Hepatocyte (in vitro differentiated cells): ENCODE data around the gene NEDD4L. TPM values are rescaled to one million over a fixed set of nuclear protein-coding genes. Genes with fewer than 3 reads are reported as not detected.

Experiments used
- DNase-seq: peaks from one replicate; pipeline ENCODE4 v3.0.0-alpha.2; 2016; ENCODE audit warnings: low spot score
- H2AFZ ChIP-seq: fragments of 200-600 bp; sonication (generic); 2 replicates; pipeline ENCODE4 v1.6.0; 2016; ENCODE audit warnings: antibody characterized with exemption, mild to moderate bottlenecking
- H3K27ac ChIP-seq: fragments of 200-600 bp; sonication (generic); 2 replicates; pipeline ENCODE4 v1.5.1; 2016; ENCODE audit warnings: mild to moderate bottlenecking
- H3K27me3 ChIP-seq: fragments of 200-600 bp; sonication (generic); 2 replicates; pipeline ENCODE4 v1.6.1; 2016
- H3K36me3 ChIP-seq: fragments of 200-600 bp; sonication (generic); replicated peaks from 2 replicates; pipeline ENCODE4 v1.5.1; 2016; ENCODE audit warnings: low read depth; ENCODE audit not compliant: insufficient read depth
- H3K4me1 ChIP-seq: fragments of 200-600 bp; sonication (generic); 2 replicates; pipeline ENCODE4 v1.5.1; 2016; ENCODE audit warnings: mild to moderate bottlenecking, moderate library complexity; ENCODE audit not compliant: insufficient read depth
- H3K4me2 ChIP-seq: fragments of 200-600 bp; sonication (generic); 2 replicates; pipeline ENCODE4 v1.6.0; 2016
- H3K4me3 ChIP-seq: fragments of 200-600 bp; sonication (generic); 2 replicates; pipeline ENCODE4 v1.5.1; 2016; ENCODE audit warnings: mild to moderate bottlenecking
- H3K79me2 ChIP-seq: fragments of 200-600 bp; sonication (generic); 2 replicates; pipeline ENCODE4 v1.6.0; 2017; ENCODE audit warnings: mild to moderate bottlenecking
- H3K9me2 ChIP-seq: fragments of 200-600 bp; sonication (generic); replicated peaks from 2 replicates; pipeline ENCODE4 v1.6.0; 2017; ENCODE audit warnings: mild to moderate bottlenecking; ENCODE audit not compliant: insufficient read depth
- H3K9me3 ChIP-seq: fragments of 200-600 bp; sonication (generic); 2 replicates; pipeline ENCODE4 v1.5.1; 2016; ENCODE audit warnings: low read depth, mild to moderate bottlenecking
- H4K20me1 ChIP-seq: fragments of 200-600 bp; sonication (generic); 2 replicates; pipeline ENCODE4 v1.6.0; 2016; ENCODE audit warnings: mild to moderate bottlenecking; ENCODE audit not compliant: insufficient read depth, poor library complexity, severe bottlenecking
- EZH2 ChIP-seq: fragments of 200-600 bp; sonication (generic); IDR thresholded peaks from 2 replicates; pipeline ENCODE4 v1.6.1; 2016; ENCODE audit warnings: antibody characterized with exemption, mild to moderate bottlenecking, borderline replicate concordance
- EZH2phosphoT487 ChIP-seq: fragments of 200-600 bp; sonication (generic); IDR thresholded peaks from one replicate; pipeline ENCODE4 v1.6.1; 2018; ENCODE audit warnings: antibody characterized with exemption, mild to moderate bottlenecking, low read depth, moderate library complexity; ENCODE audit not compliant: unreplicated experiment, severe bottlenecking
- WGBS: methylation state at CpG from one replicate; pipeline ENCODE4 v1.1.6; 2016; ENCODE audit warnings: low lambda C conversion rate; ENCODE audit errors: missing lambda C conversion rate; 5-methylcytosine and 5-hydroxymethylcytosine counted together
- polyA plus RNA-seq: library from polyadenylated mRNA; unstranded; fragments of >200 nt; fragmentation: Nextera tagmentation; extraction: Ambion mirVana; gene quantifications from 2 replicates; pipeline ENCODE4 v1.2.1, GENCODE V29; 2016
- total RNA-seq: library from RNA; depleted of rRNA; stranded (reverse); fragments of >200 nt; gene quantifications from 2 replicates; pipeline ENCODE4 v1.2.3, GENCODE V29; 2014
- TF ChIP-seq, protein P1 (sequence below): fragments of 200-600 bp; sonication (generic); IDR thresholded peaks from 2 replicates; pipeline ENCODE4 v1.5.1; 2016; ENCODE audit warnings: antibody characterized with exemption, mild to moderate bottlenecking; ENCODE audit not compliant: poor library complexity

The NEDD4L gene
- total and polyA plus RNA-seq, 2 experiments from 2014 or later, result 104 to 140 TPM

DNA sequence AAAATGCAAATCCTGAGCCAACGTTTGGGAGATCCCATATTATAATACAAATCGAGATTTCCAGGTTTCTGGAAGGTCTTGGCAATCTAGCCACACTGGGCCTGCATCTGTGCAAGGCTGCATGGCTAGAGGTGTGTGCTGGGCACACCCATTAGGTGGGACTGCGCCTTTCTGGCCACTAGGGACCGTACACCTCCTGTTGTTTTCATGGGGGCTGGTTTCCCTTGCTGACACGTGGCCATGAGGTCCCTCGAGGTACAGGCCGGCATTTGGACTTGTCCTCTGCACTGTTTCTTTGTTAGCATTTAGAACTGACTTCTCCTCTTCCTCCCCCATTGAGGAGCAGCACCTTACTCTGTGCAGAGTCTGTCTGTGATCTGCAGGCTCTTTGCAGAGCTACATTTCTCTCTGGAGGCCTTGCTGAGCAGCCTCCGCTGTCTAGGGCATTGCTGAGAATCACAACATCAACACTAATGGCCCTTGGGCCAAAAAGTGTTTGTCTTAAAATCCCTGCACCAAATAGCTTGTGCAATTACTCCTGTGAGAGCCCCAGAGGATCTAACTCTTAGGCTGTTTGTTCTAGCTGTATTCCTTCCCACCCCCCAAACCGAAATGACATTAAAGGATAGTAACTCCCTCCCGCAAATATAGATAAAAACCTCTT is 131.2 kb downstream of the NEDD4L start:
- H3K27ac ChIP-seq, result peak overlapping the region; percentile 13
- H3K27me3 ChIP-seq, result no peaks in the 10 kb centered on the region
- H3K79me2 ChIP-seq, result peaks cover 70% of the 10 kb centered on the region
- no peak overlapping the region for H3K4me3 ChIP-seq
- H3K9me2 ChIP-seq, result no peaks in the 10 kb centered on the region
- H3K9me3 ChIP-seq, result no peaks in the 10 kb centered on the region
- 68% methylated on average over 10 of the region's 10 CpGs for WGBS
- no peak for DNase-seq
- TF ChIP-seq EZH2, result no peak
- TF ChIP-seq, protein P1, sequence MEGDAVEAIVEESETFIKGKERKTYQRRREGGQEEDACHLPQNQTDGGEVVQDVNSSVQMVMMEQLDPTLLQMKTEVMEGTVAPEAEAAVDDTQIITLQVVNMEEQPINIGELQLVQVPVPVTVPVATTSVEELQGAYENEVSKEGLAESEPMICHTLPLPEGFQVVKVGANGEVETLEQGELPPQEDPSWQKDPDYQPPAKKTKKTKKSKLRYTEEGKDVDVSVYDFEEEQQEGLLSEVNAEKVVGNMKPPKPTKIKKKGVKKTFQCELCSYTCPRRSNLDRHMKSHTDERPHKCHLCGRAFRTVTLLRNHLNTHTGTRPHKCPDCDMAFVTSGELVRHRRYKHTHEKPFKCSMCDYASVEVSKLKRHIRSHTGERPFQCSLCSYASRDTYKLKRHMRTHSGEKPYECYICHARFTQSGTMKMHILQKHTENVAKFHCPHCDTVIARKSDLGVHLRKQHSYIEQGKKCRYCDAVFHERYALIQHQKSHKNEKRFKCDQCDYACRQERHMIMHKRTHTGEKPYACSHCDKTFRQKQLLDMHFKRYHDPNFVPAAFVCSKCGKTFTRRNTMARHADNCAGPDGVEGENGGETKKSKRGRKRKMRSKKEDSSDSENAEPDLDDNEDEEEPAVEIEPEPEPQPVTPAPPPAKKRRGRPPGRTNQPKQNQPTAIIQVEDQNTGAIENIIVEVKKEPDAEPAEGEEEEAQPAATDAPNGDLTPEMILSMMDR, result no peak
- no peak for TF ChIP-seq EZH2phosphoT487
- H3K36me3 ChIP-seq, result no peaks in the 10 kb centered on the region
- H4K20me1 ChIP-seq, result no peaks in the 10 kb centered on the region
- H3K4me2 ChIP-seq, result no peak overlapping the region
- peaks cover 38% of the 10 kb centered on the region for H3K4me1 ChIP-seq
- H2AFZ ChIP-seq, result no peak overlapping the region

DNA sequence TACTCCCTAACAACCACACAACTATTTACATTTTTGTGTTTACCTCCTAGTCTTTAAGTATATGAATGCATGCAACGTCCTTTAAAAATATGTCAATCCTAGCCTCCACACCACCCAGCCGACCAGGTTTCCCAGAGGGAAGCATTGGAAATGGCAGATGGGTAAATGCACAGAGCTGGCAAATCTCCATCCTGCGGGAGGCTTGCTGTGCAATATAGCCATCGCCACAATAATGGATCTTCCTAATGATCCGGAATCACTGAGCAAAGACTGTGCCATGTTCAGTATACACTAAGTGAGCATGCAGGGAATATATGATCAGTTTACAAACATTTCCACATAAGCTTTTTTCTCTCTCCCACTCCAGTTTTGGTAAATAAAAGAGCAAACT is 131.8 kb downstream of the NEDD4L start:
- no peak overlapping the region for H2AFZ ChIP-seq
- 68% methylated on average over 5 of the region's 5 CpGs for WGBS
- peaks cover 38% of the 10 kb centered on the region for H3K4me1 ChIP-seq

GRCh38 chr18:58177004-58177717 is 133.1 kb downstream of the NEDD4L start:
- Histone ChIP-seq H2AFZ (no peak overlapping the region), H3K27me3 (no peaks in the 10 kb centered on the region), H4K20me1 (no peaks in the 10 kb centered on the region), H3K9me3 (no peaks in the 10 kb centered on the region), H3K79me2 (peaks cover 79% of the 10 kb centered on the region), H3K27ac (peak overlapping the region; percentile 66), H3K4me2 (peak overlapping the region; percentile 63), H3K4me3 (no peak overlapping the region), H3K4me1 (peaks cover 38% of the 10 kb centered on the region), H3K36me3 (no peaks in the 10 kb centered on the region), H3K9me2 (no peaks in the 10 kb centered on the region)
- 66% methylated on average over 12 of the region's 12 CpGs for WGBS
- no peak for TF ChIP-seq EZH2
- TF ChIP-seq, protein P1, result no peak
- TF ChIP-seq EZH2phosphoT487, result no peak
- peak; percentile 60 for DNase-seq

More for the DNA sequence above, 131.8 kb downstream of the NEDD4L start:
- no peak overlapping the region for H3K4me3 ChIP-seq
- no peaks in the 10 kb centered on the region for H3K9me3 ChIP-seq
- peak overlapping the region; percentile 66 for H3K27ac ChIP-seq
- no peaks in the 10 kb centered on the region for H3K9me2 ChIP-seq
- no peaks in the 10 kb centered on the region for H4K20me1 ChIP-seq
- no peak overlapping the region for H3K4me2 ChIP-seq
- DNase-seq, result no peak
- peaks cover 74% of the 10 kb centered on the region for H3K79me2 ChIP-seq
- no peaks in the 10 kb centered on the region for H3K36me3 ChIP-seq
- H3K27me3 ChIP-seq, result no peaks in the 10 kb centered on the region
- TF ChIP-seq, protein P1, result no peak
- no peak for TF ChIP-seq EZH2phosphoT487
